A673 (cell line): ENCODE results near the gene HEXIM1. TPM values are rescaled to one million over a fixed set of nuclear protein-coding genes. Genes with fewer than 3 reads are reported as not detected.

Experiments used
- BruUV-seq: library from RNA; stranded (reverse); fragments of 400-500 nt; replicated peaks from 2 replicates; lab custom pipeline; 2021; lab: Mats Ljungman, UMichigan
- CTCF ChIA-PET: fragments of 300-600 bp; sonication (Branson Sonifier 250); formaldehyde crosslinking; loops from one replicate; lab custom pipeline; 2022; ENCODE audit warnings: antibody characterized with exemption; lab: Charles Lee
- POLR2A ChIA-PET: fragments of 300-600 bp; sonication (Branson Sonifier 250); formaldehyde crosslinking; loops from one replicate; lab custom pipeline; 2022; ENCODE audit warnings: antibody characterized with exemption; ENCODE audit not compliant: low non-redundant PET; lab: Charles Lee
- DNase-seq: peaks from one replicate; pipeline ENCODE4 v3.0.0-alpha.2; 2015; ENCODE audit warnings: low spot score
- H3K27ac ChIP-seq: fragments of 200-600 bp; sonication (generic); 2 replicates; pipeline ENCODE4 v1.5.1; 2016; ENCODE audit warnings: mixed run types, low read depth, mild to moderate bottlenecking, mixed read lengths, antibody characterized with exemption, low read length; ENCODE audit not compliant: poor library complexity, severe bottlenecking
- H3K27me3 ChIP-seq: fragments of 200-600 bp; sonication (generic); replicated peaks from 2 replicates; pipeline ENCODE4 v1.6.1; 2017; ENCODE audit warnings: mixed run types, low read depth, mild to moderate bottlenecking, mixed read lengths, antibody characterized with exemption, low read length; ENCODE audit not compliant: insufficient read depth, poor library complexity
- H3K36me3 ChIP-seq: fragments of 200-600 bp; sonication (generic); 2 replicates; pipeline ENCODE4 v1.6.1; 2016; ENCODE audit warnings: mixed run types, mild to moderate bottlenecking, mixed read lengths, antibody characterized with exemption, low read length; ENCODE audit not compliant: insufficient read depth, poor library complexity, severe bottlenecking
- H3K4me1 ChIP-seq: fragments of 200-600 bp; sonication (generic); 2 replicates; pipeline ENCODE4 v1.6.1; 2017; ENCODE audit warnings: mixed run types, mild to moderate bottlenecking, mixed read lengths, antibody characterized with exemption, low read length; ENCODE audit not compliant: insufficient read depth, poor library complexity, severe bottlenecking
- H3K4me3 ChIP-seq: fragments of 200-600 bp; sonication (generic); 2 replicates; pipeline ENCODE4 v1.5.1; 2016; ENCODE audit warnings: low read depth, mixed run types, mild to moderate bottlenecking, mixed read lengths, low read length; ENCODE audit not compliant: poor library complexity, severe bottlenecking
- H3K9me3 ChIP-seq: fragments of 200-600 bp; sonication (generic); 2 replicates; pipeline ENCODE4 v1.6.1; 2016; ENCODE audit warnings: mixed run types, low read depth, mild to moderate bottlenecking, mixed read lengths, antibody characterized with exemption, low read length; ENCODE audit not compliant: poor library complexity, severe bottlenecking
- CTCF ChIP-seq: fragments of 300-800, 200-600 bp; sonication (generic); conservative IDR thresholded peaks from 2 replicates; pipeline ENCODE4 v1.5.1; 2017; ENCODE audit warnings: low read depth, mild to moderate bottlenecking, antibody characterized with exemption, low read length, moderate library complexity, mixed read lengths
- EZH2 ChIP-seq: fragments of 200-600 bp; sonication (generic); IDR thresholded peaks from 2 replicates; pipeline ENCODE4 v1.6.1; 2017; ENCODE audit warnings: borderline replicate concordance, low read depth, mild to moderate bottlenecking, mixed read lengths, antibody characterized with exemption, low read length; ENCODE audit not compliant: poor library complexity, severe bottlenecking
- intact Hi-C: fragments of 100-400 bp; cut with micrococcal nuclease; formaldehyde crosslinking; loops from one replicate; pipeline ENCODE4 v1.10.0; 2022; ENCODE audit not compliant: unreplicated experiment
- total RNA-seq: library from RNA; stranded (reverse); gene quantifications from 2 replicates; pipeline ENCODE4 v1.2.3, GENCODE V29; 2021

The HEXIM1 gene
- total RNA-seq, 1 experiment from 2014 or later = 21.2 TPM

GRCh38 chr17:45143094-45143670, 5.1 kb upstream of the HEXIM1 start:
- H3K4me1 ChIP-seq = peaks cover 20% of the 10 kb centered on the region
- H3K9me3 ChIP-seq = no peaks in the 10 kb centered on the region
- ChIA-PET CTCF (interaction anchor here (1.6 kb wide), 1 partner anchor 8 kb away, joined by 14 read pairs; the partner anchor contains the start of gene ACBD4), POLR2A (no interaction called here)
- H3K27ac ChIP-seq = peak overlapping the region; percentile 61
- H3K36me3 ChIP-seq = no peaks in the 10 kb centered on the region
- no peaks in the 10 kb centered on the region for H3K27me3 ChIP-seq
- BruUV-seq = no TSS peak
- TF ChIP-seq EZH2 = no peak
- no peak for TF ChIP-seq CTCF
- DNase-seq = no peak
- intact Hi-C loops = no loop called here
- H3K4me3 ChIP-seq = peak overlapping the region; percentile 15

- intact Hi-C loops = no loop called here
- Histone ChIP-seq H3K27me3 (no peaks in the 10 kb centered on the region), H3K27ac (peak overlapping the region; percentile 61), H3K4me3 (peak overlapping the region; percentile 15), H3K4me1 (peaks cover 20% of the 10 kb centered on the region), H3K9me3 (no peaks in the 10 kb centered on the region), H3K36me3 (no peaks in the 10 kb centered on the region)
- CTCF ChIA-PET = interaction anchor here (1.6 kb wide), 1 partner anchor 8 kb away, joined by 14 read pairs; the partner anchor contains the start of gene ACBD4
- BruUV-seq = no TSS peak
- POLR2A ChIA-PET = interaction anchor here (0.6 kb wide), 1 partner anchor 1044 kb away, joined by 16 read pairs; no protein-coding TSS in a partner anchor
- TF ChIP-seq CTCF (no peak), EZH2 (no peak)
- peak; percentile 68 for DNase-seq
Observed at GRCh38 chr17:45143767-45144198, 4.5 kb upstream of the HEXIM1 start.

- intact Hi-C loops = no loop called here
Observed at GRCh38 chr17:45144199-45145034, 3.9 kb upstream of the HEXIM1 start.

More at GRCh38 chr17:45144199-45145034, 3.9 kb upstream of the HEXIM1 start:
- BruUV-seq = no TSS peak
- peak overlapping the region; percentile 15 for H3K4me3 ChIP-seq
- H3K9me3 ChIP-seq = no peaks in the 10 kb centered on the region
- no peaks in the 10 kb centered on the region for H3K36me3 ChIP-seq
- TF ChIP-seq CTCF (no peak), EZH2 (no peak)
- no peak for DNase-seq
- ChIA-PET CTCF (interaction anchor here (1.6 kb wide), 1 partner anchor 9 kb away, joined by 14 read pairs; the partner anchor contains the start of gene ACBD4), POLR2A (interaction anchor here (0.6 kb wide), 1 partner anchor 1045 kb away, joined by 16 read pairs; no protein-coding TSS in a partner anchor)
- no peaks in the 10 kb centered on the region for H3K27me3 ChIP-seq
- peak overlapping the region; percentile 61 for H3K27ac ChIP-seq
- peaks cover 20% of the 10 kb centered on the region for H3K4me1 ChIP-seq
